CD4-positive, alpha-beta memory T cell (primary cell): ENCODE data around the gene SIGLECL1. TPM values are rescaled to one million over a fixed set of nuclear protein-coding genes. Genes with fewer than 3 reads are reported as not detected.

ENCODE experiments used
- CTCF ChIA-PET: fragments of 350-600 bp; sonication (Branson Sonifier 250); formaldehyde crosslinking; loops from one replicate; lab custom pipeline; 2021; ENCODE audit warnings: inconsistent platforms; ENCODE audit not compliant: partially characterized antibody; lab: Charles Lee
- POLR2A ChIA-PET: fragments of 350-600 bp; sonication (Branson Sonifier 250); formaldehyde crosslinking; loops from one replicate; lab custom pipeline; 2021; ENCODE audit not compliant: partially characterized antibody; lab: Charles Lee
- DNase-seq, 5 donors: peaks; one replicate each; pipeline versions ENCODE4 v3.0.0 to v3.0.0-alpha.2; 2020 to 2022; ENCODE audit warnings: mixed read lengths in 1 of 5
- H3K27ac ChIP-seq: one replicate; pipeline ENCODE4 v1.7.0; 2013; ENCODE audit warnings: low read depth, low read length
- H3K27me3 ChIP-seq: 2 replicates; pipeline ENCODE4 v1.7.0; 2013; ENCODE audit warnings: mild to moderate bottlenecking, low read length, moderate library complexity; ENCODE audit not compliant: insufficient read depth
- H3K36me3 ChIP-seq: 2 replicates; pipeline ENCODE4 v1.7.0; 2013; ENCODE audit warnings: mild to moderate bottlenecking, low read length, moderate library complexity; ENCODE audit not compliant: insufficient read depth
- H3K4me1 ChIP-seq: 2 replicates; pipeline ENCODE4 v1.7.0; 2013; ENCODE audit warnings: mild to moderate bottlenecking, low read length, moderate library complexity; ENCODE audit not compliant: insufficient read depth
- H3K4me3 ChIP-seq, 2 donors: one replicate each; pipeline ENCODE4 v1.7.0; 2013; ENCODE audit warnings: low read length in 2 of 2, mild to moderate bottlenecking in 1 of 2
- H3K9me3 ChIP-seq, 2 donors: one replicate each; pipeline ENCODE4 v1.7.0; 2013; ENCODE audit warnings: low read length in 2 of 2, control low read depth in 1 of 2; ENCODE audit not compliant: control insufficient read depth in 1 of 2
- H3K27ac Mint-ChIP-seq, 7 donors: one replicate each; pipeline ENCODE4 v1.8.0; 2020 to 2021; ENCODE audit warnings: mixed read lengths in 7 of 7, mild to moderate bottlenecking in 6 of 7, inconsistent platforms in 3 of 7, moderate library complexity in 3 of 7
- H3K27me3 Mint-ChIP-seq, 2 donors: one replicate each; pipeline ENCODE4 v1.8.0; 2020 to 2021; ENCODE audit warnings: mixed read lengths in 2 of 2
- H3K36me3 Mint-ChIP-seq, 2 donors: one replicate each; pipeline ENCODE4 v1.8.0; 2020 to 2021; ENCODE audit warnings: mixed read lengths in 2 of 2, inconsistent platforms in 1 of 2, mild to moderate bottlenecking in 1 of 2
- H3K4me1 Mint-ChIP-seq, 4 donors: one replicate each; pipeline ENCODE4 v1.8.0; 2020 to 2021; ENCODE audit warnings: mixed read lengths in 4 of 4, mild to moderate bottlenecking in 1 of 4
- H3K4me3 Mint-ChIP-seq, 8 donors: one replicate each; pipeline ENCODE4 v1.8.0; 2020 to 2021; ENCODE audit warnings: mixed read lengths in 8 of 8, mild to moderate bottlenecking in 7 of 8, moderate library complexity in 6 of 8, inconsistent platforms in 3 of 8
- H3K9me3 Mint-ChIP-seq, 8 donors: one replicate each; pipeline ENCODE4 v1.8.0; 2020 to 2021; ENCODE audit warnings: mixed read lengths in 8 of 8, mild to moderate bottlenecking in 5 of 8, inconsistent platforms in 3 of 8, moderate library complexity in 1 of 8
- intact Hi-C: fragments of 100-400 bp; cut with micrococcal nuclease; formaldehyde crosslinking; loops from one replicate; pipeline ENCODE4 v1.15.1; 2023
- polyA plus RNA-seq, 2 donors: library from polyadenylated mRNA; unstranded; fragments of 300-500 nt; fragmentation: Illumina TruSeq; gene quantifications; one replicate each; pipeline ENCODE4 v1.2.3, GENCODE V29; 2021
- total RNA-seq, 2 experiments: library from RNA; stranded (reverse); gene quantifications; one replicate each; pipeline ENCODE4 v1.2.3, GENCODE V29; 2021

Gene SIGLECL1
- total and polyA plus RNA-seq, 4 experiments from 2014 or later, result not detected

- H3K27me3 ChIP-seq, result no peaks in the 10 kb centered on the region
- no peak overlapping the region for H3K4me3 ChIP-seq
- Mint-ChIP-seq H3K9me3 (no peaks in the 10 kb centered on the region), H3K27ac (no peak overlapping the region), H3K27me3 (peaks cover 0 to 14% of the 10 kb centered on the region in 2 donors), H3K36me3 (no peaks in the 10 kb centered on the region), H3K4me3 (no peak overlapping the region), H3K4me1 (peaks cover 0 to 13% (median 4%) of the 10 kb centered on the region in 4 donors)
- H3K27ac ChIP-seq, result no peak overlapping the region
- no peaks in the 10 kb centered on the region for H3K9me3 ChIP-seq
- POLR2A ChIA-PET, result no interaction called here
- intact Hi-C loops, result no loop called here
- CTCF ChIA-PET, result interaction anchor here (0.9 kb wide), 1 partner anchor 94 kb away, joined by 4 read pairs; no protein-coding TSS in a partner anchor
- no peaks in the 10 kb centered on the region for H3K36me3 ChIP-seq
- DNase-seq, result no peak
- H3K4me1 ChIP-seq, result no peaks in the 10 kb centered on the region
These were observed 1.6 kb downstream of the SIGLECL1 start for GRCh38 chr19:51252306-51253079.

GRCh38 chr19:51253088-51253806 lies 2.4 kb downstream of the SIGLECL1 start:
- H3K4me3 ChIP-seq, result no peak overlapping the region
- Mint-ChIP-seq H3K4me1 (peaks cover 0 to 20% (median 7%) of the 10 kb centered on the region in 4 donors), H3K27ac (peak overlapping the region in 3 of 7 donors; percentile 31 to 54 (median 51)), H3K27me3 (peaks cover 0 to 11% of the 10 kb centered on the region in 2 donors), H3K4me3 (no peak overlapping the region), H3K36me3 (no peaks in the 10 kb centered on the region), H3K9me3 (no peaks in the 10 kb centered on the region)
- intact Hi-C loops, result no loop called here
- H3K9me3 ChIP-seq, result no peaks in the 10 kb centered on the region
- ChIA-PET POLR2A (no interaction called here), CTCF (interaction anchor here (0.9 kb wide), 1 partner anchor 94 kb away, joined by 4 read pairs; no protein-coding TSS in a partner anchor)
- no peaks in the 10 kb centered on the region for H3K36me3 ChIP-seq
- no peak overlapping the region for H3K27ac ChIP-seq
- H3K27me3 ChIP-seq, result no peaks in the 10 kb centered on the region
- peaks cover 2% of the 10 kb centered on the region for H3K4me1 ChIP-seq
- no peak for DNase-seq

- Mint-ChIP-seq H3K27ac (no peak overlapping the region), H3K4me1 (peaks cover 2 to 23% (median 13%) of the 10 kb centered on the region in 4 donors)
- peak in 1 of 5 donors; percentile 1 for DNase-seq
These were observed 5.3 kb downstream of the SIGLECL1 start for GRCh38 chr19:51256155-51256625.

GRCh38 chr19:51257471-51257870 lies 6.6 kb downstream of the SIGLECL1 start:
- CTCF ChIA-PET, result no interaction called here
- H3K27me3 Mint-ChIP-seq, result peaks cover 4 to 5% of the 10 kb centered on the region in 2 donors
- H3K9me3 ChIP-seq, result no peaks in the 10 kb centered on the region
- peaks cover 6% of the 10 kb centered on the region for H3K4me1 ChIP-seq
- H3K4me3 ChIP-seq, result no peak overlapping the region
- no peak overlapping the region for H3K27ac ChIP-seq
- DNase-seq, result no peak
- H3K36me3 ChIP-seq, result no peaks in the 10 kb centered on the region
- peaks cover 2 to 23% (median 13%) of the 10 kb centered on the region in 4 donors for H3K4me1 Mint-ChIP-seq
- intact Hi-C loops, result no loop called here
- POLR2A ChIA-PET, result interaction anchor here (1.1 kb wide), 1 partner anchor 12 kb away, joined by 4 read pairs; no protein-coding TSS in a partner anchor
- no peak overlapping the region for H3K4me3 Mint-ChIP-seq
- no peaks in the 10 kb centered on the region for H3K27me3 ChIP-seq
- H3K9me3 Mint-ChIP-seq, result no peaks in the 10 kb centered on the region
- no peak overlapping the region for H3K27ac Mint-ChIP-seq
- no peaks in the 10 kb centered on the region for H3K36me3 Mint-ChIP-seq

More at GRCh38 chr19:51256155-51256625, 5.3 kb downstream of the SIGLECL1 start:
- Mint-ChIP-seq H3K4me3 (no peak overlapping the region), H3K36me3 (no peaks in the 10 kb centered on the region), H3K27me3 (peaks cover 0 to 9% of the 10 kb centered on the region in 2 donors), H3K9me3 (no peaks in the 10 kb centered on the region)
- H3K4me3 ChIP-seq, result no peak overlapping the region
- H3K27me3 ChIP-seq, result no peaks in the 10 kb centered on the region
- ChIA-PET CTCF (no interaction called here), POLR2A (no interaction called here)
- no peaks in the 10 kb centered on the region for H3K36me3 ChIP-seq
- no peak overlapping the region for H3K27ac ChIP-seq
- intact Hi-C loops, result no loop called here
- peaks cover 6% of the 10 kb centered on the region for H3K4me1 ChIP-seq
- H3K9me3 ChIP-seq, result no peaks in the 10 kb centered on the region

DNA sequence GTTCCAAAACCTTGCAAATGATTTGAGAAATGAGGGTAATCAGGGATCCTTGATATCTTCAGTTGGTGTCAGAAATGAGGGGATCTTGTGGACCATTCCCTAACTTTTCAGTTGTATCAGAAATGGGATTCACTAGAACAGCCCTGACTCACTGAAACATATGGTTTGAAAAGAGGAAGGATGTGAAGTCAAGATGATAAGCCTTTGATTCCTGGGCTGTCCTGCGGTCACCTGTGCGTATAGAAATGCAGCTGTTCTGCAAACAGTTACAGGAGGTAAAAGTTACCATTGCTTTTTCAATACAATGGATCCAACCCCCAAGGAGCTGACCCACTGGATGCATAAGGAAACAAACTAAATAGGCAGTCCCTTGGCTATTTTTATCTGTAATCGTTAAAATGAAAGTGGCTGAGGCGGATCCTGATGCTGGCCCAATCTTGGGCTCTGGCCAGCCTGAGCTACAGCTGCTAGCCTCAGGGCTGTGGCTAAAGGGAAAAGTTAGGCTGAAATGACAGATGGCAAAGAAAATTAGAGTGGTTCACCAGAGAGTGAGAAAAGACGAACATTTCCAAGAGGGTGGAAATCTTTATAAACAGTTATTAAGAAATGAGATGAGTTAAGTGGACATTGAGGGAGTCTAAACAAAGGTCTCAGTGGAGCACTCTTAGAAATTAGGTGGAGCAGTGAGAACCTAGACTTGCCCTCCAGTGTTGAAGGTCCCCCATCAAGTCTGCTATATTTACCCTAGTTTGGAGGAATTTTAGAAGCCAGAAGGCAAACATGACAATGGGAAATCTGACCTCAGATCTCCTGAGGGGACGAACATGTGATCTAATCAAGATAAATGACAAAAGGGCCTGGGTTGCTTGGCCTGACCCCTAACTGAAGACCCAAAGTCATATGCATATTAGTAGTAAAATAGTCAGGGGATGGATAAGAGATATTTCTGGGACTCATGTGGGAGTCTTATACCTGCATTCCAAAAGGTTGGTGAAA lies 7.6 kb downstream of the SIGLECL1 start:
- Mint-ChIP-seq H3K27me3 (peaks cover 4 to 5% of the 10 kb centered on the region in 2 donors), H3K36me3 (no peaks in the 10 kb centered on the region), H3K27ac (peak overlapping the region in 1 of 7 donors; percentile 52), H3K4me1 (peaks cover 2 to 18% (median 12%) of the 10 kb centered on the region in 4 donors), H3K4me3 (no peak overlapping the region), H3K9me3 (no peaks in the 10 kb centered on the region)
- intact Hi-C loops, result loop anchor here (1.0 kb wide), 1 partner anchor 100 kb away; no protein-coding TSS in a partner anchor
- no peak for DNase-seq
- Histone ChIP-seq H3K4me1 (peaks cover 6% of the 10 kb centered on the region), H3K27ac (no peak overlapping the region), H3K4me3 (no peak overlapping the region), H3K27me3 (no peaks in the 10 kb centered on the region), H3K36me3 (no peaks in the 10 kb centered on the region), H3K9me3 (no peaks in the 10 kb centered on the region)
- ChIA-PET POLR2A (interaction anchor here (1.1 kb wide), 1 partner anchor 100 kb away, joined by 3 read pairs; no protein-coding TSS in a partner anchor), CTCF (interaction anchor here (0.8 to 1.5 kb wide), 3 partner anchors 13 to 96 kb away, joined by 3 to 11 read pairs (median 3); no protein-coding TSS in a partner anchor)

- H3K27me3 ChIP-seq, result no peaks in the 10 kb centered on the region
- H3K4me1 ChIP-seq, result peaks cover 6% of the 10 kb centered on the region
- peak in 4 of 5 donors; percentile 1 to 15 (median 5) for DNase-seq
- intact Hi-C loops, result loop anchor here (1.0 kb wide), 1 partner anchor 101 kb away; no protein-coding TSS in a partner anchor
- ChIA-PET POLR2A (interaction anchor here (1.1 kb wide), 1 partner anchor 101 kb away, joined by 3 read pairs; no protein-coding TSS in a partner anchor), CTCF (interaction anchor here (0.7 to 2.2 kb wide), 6 partner anchors 10 to 182 kb away, joined by 3 to 11 read pairs (median 4); no protein-coding TSS in a partner anchor)
- H3K4me3 Mint-ChIP-seq, result no peak overlapping the region
- H3K9me3 Mint-ChIP-seq, result no peaks in the 10 kb centered on the region
- no peak overlapping the region for H3K27ac ChIP-seq
- H3K4me3 ChIP-seq, result no peak overlapping the region
- no peaks in the 10 kb centered on the region for H3K9me3 ChIP-seq
- no peaks in the 10 kb centered on the region for H3K36me3 Mint-ChIP-seq
- no peak overlapping the region for H3K27ac Mint-ChIP-seq
- peaks cover 2 to 18% (median 12%) of the 10 kb centered on the region in 4 donors for H3K4me1 Mint-ChIP-seq
- H3K36me3 ChIP-seq, result no peaks in the 10 kb centered on the region
- H3K27me3 Mint-ChIP-seq, result peaks cover 8 to 12% of the 10 kb centered on the region in 2 donors
These were observed 8.7 kb downstream of the SIGLECL1 start for GRCh38 chr19:51259348-51260245.
